Hindlimb muscle (tissue), 1 donor: ENCODE results near the gene ZNF697. TPM values are rescaled to one million over a fixed set of nuclear protein-coding genes. Genes with fewer than 3 reads are reported as not detected.
"Not testable (repeated sequence)": the region's sequence is repeated elsewhere in the genome, so short reads cannot be mapped to it uniquely, and the experiment has no call there.

ENCODE experiments used
- DNase-seq: peaks from one replicate; pipeline ENCODE4 v3.0.0-alpha.2; 2013
- polyA plus RNA-seq: library from polyadenylated mRNA; unstranded; fragments of 120-200 nt; gene quantifications from one replicate; pipeline ENCODE4 v1.2.1, GENCODE V29; 2013; ENCODE audit not compliant: insufficient read length

Gene ZNF697
- polyA plus RNA-seq, 1 donor = 10.8 TPM

- DNase-seq = no peak
Observed at GRCh38 chr1:119631086-119631432, 17.0 kb downstream of the ZNF697 start.

GRCh38 chr1:119626841-119627240 is 21.2 kb downstream of the ZNF697 start:
- no peak for DNase-seq

- DNase-seq = no peak
Observed at GRCh38 chr1:119626011-119626545, 22.0 kb downstream of the ZNF697 start.

- no peak for DNase-seq
Observed at GRCh38 chr1:119623678-119624077, 24.4 kb downstream of the ZNF697 start.

GRCh38 chr1:119623193-119623515 is 24.9 kb downstream of the ZNF697 start:
- no peak for DNase-seq

- DNase-seq = no peak
Observed at GRCh38 chr1:119622311-119623192, 25.5 kb downstream of the ZNF697 start.

GRCh38 chr1:119621705-119622104 is 26.4 kb downstream of the ZNF697 start:
- DNase-seq = no peak

- DNase-seq = no peak
Observed at GRCh38 chr1:119617751-119618691, 30.0 kb downstream of the ZNF697 start.

GRCh38 chr1:119616748-119617147 is 31.3 kb downstream of the ZNF697 start:
- DNase-seq = not testable (repeated sequence)

- not testable (repeated sequence) for DNase-seq
Observed at GRCh38 chr1:119615100-119615499, 33.0 kb downstream of the ZNF697 start.

- peak; percentile 86 for DNase-seq
Observed at GRCh38 chr1:119613769-119614720, 34.0 kb downstream of the ZNF697 start.

GRCh38 chr1:119611701-119612113 is 36.4 kb downstream of the ZNF697 start:
- DNase-seq = no peak

GRCh38 chr1:119608816-119609215 is 39.2 kb downstream of the ZNF697 start:
- DNase-seq = not testable (repeated sequence)

- not testable (repeated sequence) for DNase-seq
Observed at GRCh38 chr1:119607087-119607807, 40.8 kb downstream of the ZNF697 start.

- no peak for DNase-seq
Observed at GRCh38 chr1:119606394-119606793, 41.7 kb downstream of the ZNF697 start.

GRCh38 chr1:119605686-119606085 is 42.4 kb downstream of the ZNF697 start:
- no peak for DNase-seq

GRCh38 chr1:119605080-119605479 is 43.0 kb downstream of the ZNF697 start:
- DNase-seq = not testable (repeated sequence)

GRCh38 chr1:119603695-119604094 is 44.4 kb downstream of the ZNF697 start:
- DNase-seq = no peak

- DNase-seq = not testable (repeated sequence)
Observed at GRCh38 chr1:119603241-119603640, 44.8 kb downstream of the ZNF697 start.

GRCh38 chr1:119602789-119603188 is 45.3 kb downstream of the ZNF697 start:
- not testable (repeated sequence) for DNase-seq

- DNase-seq = no peak
Observed at GRCh38 chr1:119602169-119602568, 45.9 kb downstream of the ZNF697 start.
